ENCODE measurements around the gene DENND1A.

The DENND1A gene

GRCh38 chr9:123807251-123807650, 122.7 kb downstream of the DENND1A start:
- DNase-seq: no peak

GRCh38 chr9:123806829-123807228, 123.1 kb downstream of the DENND1A start:
- no peak for DNase-seq

GRCh38 chr9:123798195-123798594, 131.7 kb downstream of the DENND1A start:
- DNase-seq: no peak

- DNase-seq: no peak
Measured at GRCh38 chr9:123796618-123797484, 133.1 kb downstream of the DENND1A start.

GRCh38 chr9:123796094-123796493, 133.8 kb downstream of the DENND1A start:
- peak; percentile 4 for DNase-seq

GRCh38 chr9:123795336-123795735, 134.6 kb downstream of the DENND1A start:
- DNase-seq: no peak

- DNase-seq: no peak
Measured at GRCh38 chr9:123792501-123792900, 137.4 kb downstream of the DENND1A start.

GRCh38 chr9:123789554-123790292, 140.2 kb downstream of the DENND1A start:
- no peak for DNase-seq

- no peak for DNase-seq
Measured at GRCh38 chr9:123787416-123787815, 142.5 kb downstream of the DENND1A start.

- no peak for DNase-seq
Measured at GRCh38 chr9:123784518-123784917, 145.4 kb downstream of the DENND1A start.

- no peak for DNase-seq
Measured at GRCh38 chr9:123778232-123778902, 151.6 kb downstream of the DENND1A start.

GRCh38 chr9:123776708-123777537, 153.0 kb downstream of the DENND1A start:
- DNase-seq: no peak

- DNase-seq: no peak
Measured at GRCh38 chr9:123775289-123776284, 154.3 kb downstream of the DENND1A start.

GRCh38 chr9:123773783-123774182, 156.1 kb downstream of the DENND1A start:
- no peak for DNase-seq

- no peak for DNase-seq
Measured at GRCh38 chr9:123772967-123773366, 157.0 kb downstream of the DENND1A start.

GRCh38 chr9:123772374-123772773, 157.6 kb downstream of the DENND1A start:
- no peak for DNase-seq

- DNase-seq: no peak
Measured at GRCh38 chr9:123771690-123772089, 158.2 kb downstream of the DENND1A start.

GRCh38 chr9:123769719-123770118, 160.2 kb downstream of the DENND1A start:
- DNase-seq: no peak

- DNase-seq: no peak
Measured at GRCh38 chr9:123763910-123764588, 165.9 kb downstream of the DENND1A start.

GRCh38 chr9:123761905-123762605, 167.9 kb downstream of the DENND1A start:
- DNase-seq: no peak

Data from activated CD4-positive, alpha-beta T cell treated with anti-CD3 and anti-CD28 coated beads, Interleukin-2, Interleukin-6, amounts not matched to agents 100 ng/mL and 50 ng/mL, durations not matched to agents 16 hours and 8 hours (primary cell).